ENCODE results near the gene JAM3. TPM values are rescaled to one million over a fixed set of nuclear protein-coding genes. Genes with fewer than 3 reads are reported as not detected.

Gene JAM3
- total and polyA plus RNA-seq, 2 donors: 61.1 to 90.2 TPM

DNA sequence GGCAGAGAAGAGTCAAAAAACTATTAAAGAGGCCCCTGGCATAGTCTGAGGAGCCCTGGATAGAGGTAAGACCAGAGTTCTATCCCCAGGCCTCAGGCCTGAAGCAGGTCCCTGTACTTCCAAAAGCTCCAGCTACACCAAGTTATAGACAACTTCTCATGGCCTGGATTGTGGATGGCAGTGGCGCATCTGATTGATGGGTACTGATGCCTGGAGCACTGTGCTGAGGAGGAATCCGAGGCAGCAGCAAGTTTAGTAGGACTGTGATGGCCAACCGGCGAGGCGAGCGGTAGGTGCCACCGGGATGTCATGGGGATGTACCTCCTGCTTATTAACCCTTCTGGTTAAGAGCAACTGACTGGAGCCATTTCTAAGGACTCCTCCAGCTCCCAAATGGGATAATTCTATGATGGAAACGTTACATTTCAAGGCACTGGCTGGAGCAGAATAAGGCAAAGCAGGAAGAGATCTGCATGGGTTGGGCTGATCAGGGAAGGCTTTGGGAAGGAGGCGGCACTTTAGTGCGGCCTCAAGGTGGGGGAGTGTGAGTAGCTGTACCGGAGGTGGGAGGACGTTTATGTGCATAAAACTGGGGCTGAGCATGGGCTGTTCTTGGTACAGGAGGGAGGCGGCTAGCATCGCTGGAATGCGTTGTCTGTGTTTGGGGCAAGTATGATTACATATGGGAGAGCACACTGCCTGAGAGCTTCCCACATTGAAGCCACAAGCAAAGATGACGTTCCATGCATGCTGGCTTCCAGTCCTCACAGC is 24.2 kb upstream of the JAM3 start:
- Histone ChIP-seq H3K36me3 (ENCODE audit: insufficient read depth) (no peaks in the 10 kb centered on the region), H3K4me1 (ENCODE audit: insufficient read depth) (no peaks in the 10 kb centered on the region), H3K27ac (ENCODE audit: low read depth) (no peak overlapping the region), H3K4me3 (ENCODE audit: low read depth, low read length) (no peak overlapping the region)
- WGBS: 87% methylated on average over 16 of the region's 16 CpGs
- no peak for DNase-seq (ENCODE audit: extremely low spot score)

GRCh38 chr11:134045799-134046635 is 22.9 kb upstream of the JAM3 start:
- WGBS: 78% methylated on average over 25 of the region's 25 CpGs
- DNase-seq (ENCODE audit: extremely low spot score): no peak

DNA sequence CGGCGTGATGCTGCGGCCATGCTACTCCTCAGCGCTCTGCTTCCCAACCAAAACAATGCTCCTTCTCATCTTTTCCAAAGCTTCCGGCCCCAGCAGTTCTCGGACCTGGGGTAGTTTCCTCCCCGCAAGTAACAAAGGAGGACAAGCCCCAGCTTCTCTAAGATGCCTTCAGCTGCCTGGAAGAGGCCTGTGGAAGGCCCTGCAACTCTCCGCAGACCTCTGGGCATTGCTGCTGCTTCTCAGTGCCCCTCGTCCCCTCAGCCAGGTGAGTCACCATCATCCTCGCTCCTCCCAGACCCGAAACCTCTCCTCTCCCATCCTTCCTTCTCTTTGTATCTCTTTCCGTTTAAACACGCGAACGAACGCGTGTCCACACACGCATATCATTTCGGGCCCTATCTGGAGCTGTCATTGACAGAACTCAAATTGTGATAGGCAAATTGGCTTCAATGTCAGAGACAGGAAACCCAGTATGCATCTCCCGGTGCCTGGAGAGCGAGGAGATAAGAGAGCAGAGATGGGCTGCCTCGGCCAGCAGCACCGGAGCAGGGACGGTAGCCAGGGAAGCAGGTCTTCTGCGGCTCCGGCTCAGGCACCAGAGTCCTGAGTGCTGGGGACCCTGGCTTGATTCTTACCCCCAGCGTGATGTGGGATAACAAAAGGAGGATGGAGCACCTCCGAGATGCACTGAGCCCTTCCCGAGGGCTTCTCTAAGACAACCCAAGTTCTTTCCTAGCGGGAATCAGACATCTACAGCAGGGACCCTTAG is 22.0 kb upstream of the JAM3 start:
- Histone ChIP-seq H3K4me1 (ENCODE audit: insufficient read depth) (no peaks in the 10 kb centered on the region), H3K27ac (ENCODE audit: low read depth) (peak overlapping the region; percentile 74), H3K4me3 (ENCODE audit: low read depth, low read length) (no peak overlapping the region), H3K36me3 (ENCODE audit: insufficient read depth) (no peaks in the 10 kb centered on the region)
- WGBS: 83% methylated on average over 30 of the region's 30 CpGs
- no peak for DNase-seq (ENCODE audit: extremely low spot score)

More at GRCh38 chr11:134045799-134046635, 22.9 kb upstream of the JAM3 start:
- H3K27ac ChIP-seq (ENCODE audit: low read depth): no peak overlapping the region
- no peak overlapping the region for H3K4me3 ChIP-seq (ENCODE audit: low read depth, low read length)
- H3K36me3 ChIP-seq (ENCODE audit: insufficient read depth): no peaks in the 10 kb centered on the region
- H3K4me1 ChIP-seq (ENCODE audit: insufficient read depth): no peaks in the 10 kb centered on the region

GRCh38 chr11:134047586-134047999 is 21.3 kb upstream of the JAM3 start:
- Histone ChIP-seq H3K36me3 (ENCODE audit: insufficient read depth) (no peaks in the 10 kb centered on the region), H3K4me1 (ENCODE audit: insufficient read depth) (no peaks in the 10 kb centered on the region), H3K27ac (ENCODE audit: low read depth) (no peak overlapping the region), H3K4me3 (ENCODE audit: low read depth, low read length) (no peak overlapping the region)
- 29% methylated on average over 11 of the region's 11 CpGs for WGBS
- no peak for DNase-seq (ENCODE audit: extremely low spot score)

- Histone ChIP-seq H3K4me1 (ENCODE audit: insufficient read depth) (no peaks in the 10 kb centered on the region), H3K27ac (ENCODE audit: low read depth) (no peak overlapping the region), H3K36me3 (ENCODE audit: insufficient read depth) (no peaks in the 10 kb centered on the region), H3K4me3 (ENCODE audit: low read depth, low read length) (no peak overlapping the region)
- WGBS: 68% methylated on average over 9 of the region's 9 CpGs
- no peak for DNase-seq (ENCODE audit: extremely low spot score)
These were observed 20.8 kb upstream of the JAM3 start for GRCh38 chr11:134048028-134048427.

DNA sequence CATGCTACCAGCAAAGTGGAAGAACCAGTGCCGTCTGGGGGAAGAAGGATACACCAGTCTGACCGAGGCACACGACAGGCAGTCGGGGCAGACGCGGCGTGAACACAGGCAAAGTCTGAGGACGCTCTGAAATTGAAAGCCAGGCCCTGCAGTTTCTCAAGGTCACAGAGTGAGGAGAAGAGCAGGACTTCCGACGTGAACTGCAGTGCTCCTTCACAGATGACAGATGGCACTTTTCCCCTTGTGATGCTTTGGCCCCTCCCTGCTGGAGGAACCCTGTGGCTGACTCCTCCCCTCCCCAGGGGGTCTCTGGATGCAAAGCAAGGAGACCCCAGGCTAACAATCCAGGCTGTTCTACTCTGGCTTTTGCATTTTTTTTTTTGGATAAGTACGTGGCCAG is 19.6 kb upstream of the JAM3 start:
- Histone ChIP-seq H3K27ac (ENCODE audit: low read depth) (no peak overlapping the region), H3K36me3 (ENCODE audit: insufficient read depth) (no peaks in the 10 kb centered on the region), H3K4me3 (ENCODE audit: low read depth, low read length) (no peak overlapping the region), H3K4me1 (ENCODE audit: insufficient read depth) (no peaks in the 10 kb centered on the region)
- no peak for DNase-seq (ENCODE audit: extremely low spot score)
- WGBS: 47% methylated on average over 11 of the region's 11 CpGs

- Histone ChIP-seq H3K4me3 (ENCODE audit: low read depth, low read length) (no peak overlapping the region), H3K4me1 (ENCODE audit: insufficient read depth) (no peaks in the 10 kb centered on the region), H3K27ac (ENCODE audit: low read depth) (no peak overlapping the region), H3K36me3 (ENCODE audit: insufficient read depth) (no peaks in the 10 kb centered on the region)
- WGBS: 35% methylated on average over 43 of the region's 43 CpGs
- DNase-seq (ENCODE audit: extremely low spot score): no peak
These were observed 18.1 kb upstream of the JAM3 start for GRCh38 chr11:134050541-134051383.

GRCh38 chr11:134052395-134052987 is 16.4 kb upstream of the JAM3 start:
- Histone ChIP-seq H3K36me3 (ENCODE audit: insufficient read depth) (no peaks in the 10 kb centered on the region), H3K27ac (ENCODE audit: low read depth) (no peak overlapping the region), H3K4me1 (ENCODE audit: insufficient read depth) (no peaks in the 10 kb centered on the region), H3K4me3 (ENCODE audit: low read depth, low read length) (no peak overlapping the region)
- 74% methylated on average over 12 of the region's 12 CpGs for WGBS
- no peak for DNase-seq (ENCODE audit: extremely low spot score)

GRCh38 chr11:134052988-134053945 is 15.6 kb upstream of the JAM3 start:
- no peaks in the 10 kb centered on the region for H3K36me3 ChIP-seq (ENCODE audit: insufficient read depth)
- no peak for DNase-seq (ENCODE audit: extremely low spot score)
- no peak overlapping the region for H3K27ac ChIP-seq (ENCODE audit: low read depth)
- H3K4me3 ChIP-seq (ENCODE audit: low read depth, low read length): no peak overlapping the region
- 59% methylated on average over 26 of the region's 26 CpGs for WGBS
- H3K4me1 ChIP-seq (ENCODE audit: insufficient read depth): no peaks in the 10 kb centered on the region

DNA sequence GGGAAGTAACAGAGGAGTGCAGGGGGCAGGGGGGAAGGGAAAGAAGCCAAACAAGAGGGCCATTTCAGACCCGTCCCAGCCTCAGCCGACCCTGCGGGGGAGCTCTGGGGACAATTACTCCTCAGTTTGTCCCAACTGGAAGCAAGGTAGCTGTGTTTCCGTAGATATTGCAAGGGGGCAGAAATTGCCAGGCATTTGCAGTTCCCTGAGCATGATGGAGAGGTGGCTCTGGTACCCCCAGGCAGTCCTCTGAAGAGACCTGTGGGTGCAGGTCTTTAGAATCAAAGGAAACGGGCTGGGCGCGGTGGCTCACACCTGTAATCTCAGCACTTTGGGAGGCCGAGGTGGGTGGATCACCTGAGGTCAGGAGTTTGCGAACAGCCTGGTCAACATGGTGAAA is 13.8 kb upstream of the JAM3 start:
- Histone ChIP-seq H3K36me3 (ENCODE audit: insufficient read depth) (no peaks in the 10 kb centered on the region), H3K4me3 (ENCODE audit: low read depth, low read length) (no peak overlapping the region), H3K4me1 (ENCODE audit: insufficient read depth) (no peaks in the 10 kb centered on the region), H3K27ac (ENCODE audit: low read depth) (no peak overlapping the region)
- 83% methylated on average over 9 of the region's 9 CpGs for WGBS
- no peak for DNase-seq (ENCODE audit: extremely low spot score)

DNA sequence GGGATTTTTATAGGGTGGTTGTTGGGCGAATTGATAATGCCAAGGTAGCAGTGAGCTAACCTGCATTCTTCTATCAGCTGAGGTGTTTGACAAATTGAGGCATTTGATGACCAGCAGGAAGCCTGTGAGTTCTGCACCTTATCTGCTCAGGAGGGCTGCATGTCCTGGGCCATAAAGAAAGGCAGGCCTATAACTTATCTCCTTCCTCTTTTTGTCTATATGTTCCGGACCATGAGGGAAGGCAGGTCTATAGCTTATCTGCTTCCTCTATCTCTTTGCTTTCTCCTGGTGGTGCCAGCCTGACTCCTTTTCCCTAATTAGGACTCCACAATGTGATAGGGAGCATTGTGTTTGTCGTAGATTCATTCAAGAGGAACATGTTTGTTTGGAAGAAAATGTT is 8.6 kb upstream of the JAM3 start:
- Histone ChIP-seq H3K4me3 (ENCODE audit: low read depth, low read length) (no peak overlapping the region), H3K27ac (ENCODE audit: low read depth) (no peak overlapping the region), H3K36me3 (ENCODE audit: insufficient read depth) (no peaks in the 10 kb centered on the region), H3K4me1 (ENCODE audit: insufficient read depth) (no peaks in the 10 kb centered on the region)
- DNase-seq (ENCODE audit: extremely low spot score): no peak
- WGBS: 62% methylated on average over 3 of the region's 3 CpGs
